ENCODE results near the gene CLP1.
"Not testable (repeated sequence)": the region's sequence is repeated elsewhere in the genome, so short reads cannot be mapped to it uniquely, and the experiment has no call there.

The CLP1 gene

DNA sequence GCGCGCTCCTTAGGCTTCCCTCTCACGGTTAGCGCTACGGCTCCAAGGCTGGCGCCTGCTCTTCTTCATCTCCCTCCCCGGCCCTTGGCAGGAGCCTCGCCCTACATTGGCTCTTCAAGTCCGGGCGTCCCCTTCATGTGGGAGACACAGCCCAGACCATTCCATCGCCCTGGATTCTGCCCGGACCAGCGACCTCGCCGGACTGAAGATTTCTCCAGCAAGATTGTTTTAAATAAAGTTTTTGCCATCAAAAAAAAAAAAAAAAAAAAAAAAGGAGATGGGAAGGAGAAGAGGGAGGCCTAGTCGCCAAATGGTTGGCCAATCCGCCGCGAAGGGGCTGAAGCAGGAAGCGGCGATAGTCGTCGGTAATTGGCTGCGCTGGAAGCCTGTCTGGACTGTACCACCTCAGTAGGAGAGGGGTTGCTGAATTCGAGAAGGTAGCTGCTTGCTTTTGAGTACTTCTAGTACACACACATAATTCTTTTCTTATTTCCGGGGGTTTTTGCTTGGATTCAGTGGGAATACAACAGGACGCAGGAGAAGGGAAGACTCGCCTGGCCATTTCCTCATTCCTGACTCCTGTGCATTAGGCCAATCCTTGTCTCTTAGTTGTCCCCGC is 9.7 kb downstream of the CLP1 start:
- DNase-seq (ENCODE audit: low read depth) = peak; percentile 100

DNA sequence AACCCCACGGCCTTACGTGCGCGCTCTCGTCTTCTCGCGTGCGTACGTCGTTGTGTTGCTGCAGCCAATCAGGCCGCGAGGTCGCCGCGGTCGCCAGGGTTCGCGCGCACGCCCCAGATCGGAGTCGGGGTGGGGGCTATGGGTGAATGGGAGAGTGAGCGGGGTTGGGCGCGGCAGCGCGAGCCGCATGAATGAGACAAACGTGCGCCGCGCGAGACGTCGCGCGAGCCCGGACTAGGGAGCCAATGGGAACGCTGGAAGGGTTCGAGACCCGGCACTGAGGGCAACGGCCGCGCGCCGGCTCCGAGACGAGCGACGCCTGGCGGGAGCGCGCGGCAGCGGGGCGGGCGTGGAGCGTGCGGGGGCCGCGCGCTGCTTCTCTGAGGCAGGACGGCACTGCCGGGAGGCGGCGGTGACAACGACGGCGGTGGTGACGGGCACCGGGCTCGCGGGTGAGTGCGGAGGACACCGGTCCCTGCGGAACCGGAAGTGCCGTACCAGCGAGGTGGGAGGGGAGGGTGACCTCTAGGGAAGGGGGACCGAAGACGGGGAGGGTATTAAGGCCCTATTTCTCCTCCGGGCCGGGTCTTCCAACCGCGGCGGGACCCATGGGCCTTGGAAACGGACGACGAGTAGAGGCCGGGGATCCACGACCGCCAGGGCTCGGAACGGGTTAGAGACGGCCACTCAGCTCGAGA is 10.3 kb downstream of the CLP1 start, which contains the start of gene ZDHHC5:
Gene ZDHHC5 (plus strand): TSS at position 379 of the 698 bp plus-strand sequence. CDS start 4,977 bp downstream, outside the sequence.
- peak; percentile 100 for DNase-seq (ENCODE audit: low read depth)

DNA sequence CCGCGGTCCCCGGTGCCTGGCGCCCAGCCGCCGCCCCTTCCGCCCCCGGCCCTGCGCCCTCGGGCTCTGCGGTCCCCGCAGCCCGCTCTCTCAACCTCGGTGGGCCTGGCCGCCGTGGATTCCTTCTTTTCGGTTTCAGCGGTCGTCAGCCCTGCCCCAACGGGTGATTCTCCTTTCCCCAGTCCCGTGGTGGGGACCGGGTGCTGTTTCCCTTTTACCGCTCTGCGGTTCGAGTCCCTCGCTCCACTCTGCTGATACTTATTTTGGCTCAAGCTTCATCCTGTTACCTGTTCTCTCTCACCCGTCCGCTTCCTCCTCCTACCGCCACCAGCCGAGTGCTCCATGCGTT is 10.8 kb downstream of the CLP1 start:
- DNase-seq (ENCODE audit: low read depth) = no peak

DNA sequence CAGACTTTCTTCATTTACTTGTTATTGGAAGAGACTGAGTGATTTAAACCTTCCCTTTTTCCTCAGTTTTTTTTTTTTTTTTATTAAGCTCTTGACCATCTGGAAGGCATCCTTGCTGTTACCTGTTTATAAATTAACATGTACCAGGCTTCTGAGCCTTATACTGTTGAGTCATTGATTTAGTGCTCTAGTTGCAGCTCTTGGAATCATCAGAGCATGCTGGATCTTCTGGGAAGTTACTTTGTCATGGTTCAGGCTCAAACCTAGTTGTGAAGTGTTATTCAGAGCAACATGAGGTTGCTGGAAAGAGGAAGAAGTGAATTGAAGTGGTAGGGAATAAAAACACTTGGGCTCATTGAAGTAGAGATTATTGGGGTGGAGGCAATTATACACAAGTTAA is 16.7 kb downstream of the CLP1 start:
- DNase-seq (ENCODE audit: low read depth) = no peak

DNA sequence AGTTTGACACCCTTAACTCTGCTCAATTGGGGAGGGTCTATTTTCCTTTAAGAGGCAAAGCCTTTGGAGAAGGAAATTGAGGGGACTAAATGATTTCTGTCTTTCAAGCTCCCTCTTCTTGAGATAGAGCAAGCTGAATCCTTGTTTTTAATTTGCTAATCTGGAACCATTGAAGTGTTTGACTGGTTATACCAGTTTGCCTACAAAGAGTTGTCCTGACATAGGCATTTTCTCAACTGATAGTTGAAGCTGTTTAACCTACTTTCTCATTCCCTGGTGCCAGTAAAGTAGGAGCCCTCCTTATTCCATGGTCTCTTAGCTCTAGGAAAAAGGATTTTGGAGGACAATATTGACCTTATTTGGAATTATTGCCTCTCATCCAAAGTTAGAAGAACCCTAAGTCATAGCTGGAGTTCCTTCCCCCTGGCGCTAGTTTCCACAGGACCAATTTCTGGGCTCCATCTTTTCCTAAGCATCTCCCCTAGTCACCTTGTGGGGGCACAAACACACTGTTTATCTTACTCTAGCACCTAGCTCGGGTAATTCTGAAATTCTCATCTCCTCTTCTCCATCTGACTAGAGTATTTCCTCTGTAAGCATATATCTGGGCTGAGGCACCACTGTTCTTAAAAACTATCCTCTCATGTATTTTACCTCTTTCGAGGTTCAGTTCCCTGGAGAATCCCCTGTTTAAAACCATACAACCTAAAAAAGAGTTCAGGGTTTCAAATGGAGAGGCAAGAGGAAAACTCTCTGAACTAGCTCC is 17.8 kb downstream of the CLP1 start:
- DNase-seq (ENCODE audit: low read depth) = no peak

DNA sequence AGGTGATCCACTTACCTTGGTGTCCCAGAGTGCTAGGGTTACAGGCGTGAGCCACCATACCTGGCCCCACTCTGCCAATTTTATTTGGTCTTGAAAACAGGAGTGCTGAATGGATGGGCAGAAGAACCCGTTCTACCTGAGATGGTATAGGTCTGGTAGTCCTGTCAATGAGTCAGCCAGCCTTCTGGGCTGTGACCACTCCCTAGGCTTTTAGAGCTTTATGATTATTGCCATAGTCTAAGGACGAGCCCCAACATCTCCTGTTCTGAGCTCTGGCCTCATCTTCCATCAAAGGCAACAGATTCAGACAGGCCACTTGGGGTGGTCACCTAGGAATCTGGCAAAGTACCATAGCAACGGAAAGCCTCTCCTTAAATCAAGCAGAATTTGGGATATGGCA is 21.8 kb downstream of the CLP1 start:
- DNase-seq (ENCODE audit: low read depth) = no peak

DNA sequence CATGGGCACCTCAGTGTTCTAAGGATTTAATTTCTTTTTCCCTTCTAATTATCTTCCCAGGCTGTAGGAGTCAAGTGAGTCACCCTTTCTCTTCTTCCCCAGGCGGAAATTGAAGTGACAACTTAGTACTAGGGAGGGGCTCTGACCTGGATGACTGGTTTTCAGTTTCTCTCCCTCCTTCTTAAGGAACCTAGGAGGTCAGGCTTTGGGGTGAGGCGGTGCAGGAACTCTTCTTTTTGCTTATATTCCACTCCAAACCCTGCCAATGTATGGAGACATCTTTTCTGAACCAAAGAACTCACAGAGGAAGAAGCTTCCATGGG is 23.0 kb downstream of the CLP1 start:
- DNase-seq (ENCODE audit: low read depth) = no peak

DNA sequence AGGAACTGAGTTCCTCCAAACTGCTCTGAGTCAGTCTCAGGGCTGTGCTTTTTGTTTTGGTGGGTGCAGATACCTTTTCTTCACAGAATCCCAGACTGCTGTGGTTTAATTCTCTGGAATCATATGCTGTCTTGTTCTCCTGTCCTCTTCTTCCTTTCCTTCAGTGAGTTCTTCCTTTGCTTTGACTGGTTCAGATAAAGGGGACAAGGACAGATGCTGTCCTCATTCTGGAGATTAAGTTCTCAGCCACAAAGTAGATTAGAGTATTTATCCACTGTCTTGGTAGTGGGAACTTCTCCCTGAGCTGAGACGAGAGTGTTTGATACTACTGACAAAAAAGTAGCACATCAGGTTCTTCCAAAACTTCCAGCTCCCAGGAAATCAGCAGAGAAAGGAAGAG is 23.6 kb downstream of the CLP1 start:
- DNase-seq (ENCODE audit: low read depth) = no peak

DNA sequence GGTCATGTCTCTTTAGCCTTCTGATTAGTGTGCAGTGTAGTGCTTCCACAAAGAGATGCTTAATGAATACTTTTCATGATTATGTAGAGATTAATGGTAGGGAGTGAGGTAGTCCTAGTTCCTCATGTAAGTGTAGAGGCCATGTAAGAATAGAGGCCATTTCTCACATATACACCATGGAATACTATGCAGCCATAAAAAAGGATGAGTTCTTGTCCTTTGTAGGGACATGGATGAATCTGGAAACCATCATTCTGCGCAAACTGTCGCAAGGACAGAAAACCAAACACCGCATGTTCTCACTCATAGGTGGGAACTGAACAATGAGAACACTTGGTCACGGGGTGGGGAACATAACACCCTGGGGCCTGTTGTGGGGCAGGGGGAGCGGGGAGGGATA is 32.9 kb downstream of the CLP1 start:
- not testable (repeated sequence) for DNase-seq (ENCODE audit: low read depth)

DNA sequence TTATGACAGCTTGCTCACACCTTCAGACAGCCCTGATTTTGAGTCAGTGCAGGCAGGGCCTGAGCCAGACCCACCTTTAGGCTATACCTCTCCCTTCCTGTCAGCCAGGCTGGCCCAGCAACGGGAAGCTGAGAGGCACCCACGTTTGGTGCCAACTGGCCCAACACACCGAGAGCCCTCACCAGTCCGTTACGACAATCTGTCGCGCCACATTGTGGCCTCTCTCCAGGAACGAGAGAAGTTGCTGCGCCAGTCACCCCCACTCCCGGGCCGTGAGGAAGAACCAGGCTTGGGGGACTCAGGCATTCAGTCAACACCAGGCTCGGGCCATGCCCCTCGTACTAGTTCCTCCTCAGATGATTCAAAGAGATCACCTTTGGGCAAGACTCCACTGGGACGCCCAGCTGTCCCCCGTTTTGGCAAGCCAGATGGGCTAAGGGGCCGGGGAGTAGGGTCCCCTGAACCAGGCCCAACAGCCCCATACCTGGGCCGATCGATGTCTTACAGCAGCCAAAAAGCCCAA is 41.3 kb downstream of the CLP1 start:
- DNase-seq (ENCODE audit: low read depth) = no peak

DNA sequence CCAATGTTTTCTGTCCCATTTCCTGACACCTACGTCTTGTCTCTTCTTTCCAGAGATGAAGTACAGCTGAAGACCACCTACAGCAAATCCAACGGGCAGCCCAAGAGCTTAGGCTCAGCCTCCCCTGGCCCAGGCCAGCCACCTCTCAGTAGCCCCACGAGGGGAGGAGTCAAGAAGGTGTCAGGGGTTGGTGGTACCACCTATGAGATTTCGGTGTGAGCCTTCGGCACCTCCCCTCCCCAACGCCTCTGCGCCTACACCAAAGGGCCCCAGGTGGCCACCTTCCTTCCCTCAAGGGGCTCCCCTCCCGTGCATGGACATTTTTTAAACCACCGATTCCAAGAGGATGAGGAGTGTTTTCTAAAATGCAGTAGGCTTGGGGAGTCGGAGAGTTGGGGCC is 42.3 kb downstream of the CLP1 start:
- DNase-seq (ENCODE audit: low read depth) = no peak

DNA sequence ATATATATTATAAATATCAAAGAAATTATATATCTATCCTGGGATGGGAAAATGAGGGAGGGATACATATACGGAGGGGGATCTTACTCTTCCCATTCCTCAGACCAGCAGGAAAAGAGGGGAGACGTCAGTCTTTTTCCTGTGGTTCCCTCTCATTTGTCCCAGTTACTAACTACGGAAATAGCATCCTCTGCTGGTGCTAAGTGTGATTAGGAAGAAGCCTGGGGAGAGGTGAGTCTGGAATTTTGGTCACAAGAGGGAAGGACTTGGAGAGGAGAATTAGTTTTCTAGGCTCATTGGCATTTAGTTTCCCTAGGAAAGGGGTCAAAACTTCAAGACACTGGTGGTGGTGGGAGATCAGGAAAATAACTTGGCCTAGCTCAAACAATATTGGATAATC is 42.9 kb downstream of the CLP1 start:
- DNase-seq (ENCODE audit: low read depth) = no peak

DNA sequence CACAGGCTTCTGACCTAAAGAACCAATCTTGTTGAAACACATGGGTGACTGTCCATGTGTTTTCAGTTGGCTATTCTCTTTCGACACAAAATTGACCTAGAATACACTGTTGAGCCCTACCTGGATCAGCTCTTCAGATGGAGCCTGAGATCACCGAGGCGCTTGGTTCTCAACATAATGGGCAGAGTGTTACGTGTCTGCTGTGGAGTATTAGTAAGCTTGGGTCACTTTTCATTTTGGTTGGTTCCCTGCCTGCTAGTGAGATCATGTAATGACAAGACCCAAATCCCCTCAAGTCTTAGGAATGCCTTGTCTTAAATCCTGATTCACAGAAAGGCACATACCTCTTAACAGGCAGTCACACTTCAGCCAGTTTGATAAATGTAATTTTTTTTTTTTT is 45.8 kb downstream of the CLP1 start:
- DNase-seq (ENCODE audit: low read depth) = no peak

DNA sequence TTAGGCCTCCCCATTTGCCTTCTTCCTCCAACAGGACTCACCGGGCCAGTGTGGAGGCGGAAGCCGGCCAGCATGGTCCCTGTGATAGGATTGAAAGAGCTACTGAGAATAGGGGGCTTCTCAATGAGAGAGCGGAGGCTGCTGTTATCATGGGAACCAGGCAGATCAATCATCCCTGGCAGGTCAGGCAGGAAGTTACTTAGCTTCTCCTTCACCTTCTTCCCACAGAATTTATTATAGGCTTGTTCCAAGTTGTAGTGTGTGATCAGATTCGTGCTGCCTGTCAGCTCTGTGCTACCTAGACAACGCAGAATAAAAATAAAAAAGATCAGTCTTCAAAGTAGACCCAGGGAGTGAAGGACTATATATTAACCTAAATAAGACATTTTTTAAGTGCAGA is 47.4 kb downstream of the CLP1 start:
- DNase-seq (ENCODE audit: low read depth) = no peak

DNA sequence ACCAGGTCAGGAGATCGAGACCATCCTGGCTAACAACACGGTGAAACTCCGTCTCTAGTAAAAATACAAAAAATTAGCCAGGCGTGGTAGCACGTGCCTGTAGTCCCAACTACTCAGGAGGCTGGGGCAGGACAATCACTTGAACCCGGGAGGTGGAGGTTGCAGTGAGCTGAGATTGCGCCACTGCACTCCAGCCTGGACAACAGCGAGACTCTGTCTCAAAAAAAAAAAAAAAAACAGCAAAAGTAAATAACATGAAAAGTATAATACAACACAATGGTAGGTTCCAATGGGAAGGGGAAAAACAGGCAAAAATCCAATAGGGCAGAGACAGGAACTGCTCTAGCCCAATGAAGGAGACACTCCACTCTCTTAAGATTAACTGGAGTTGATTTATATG is 47.9 kb downstream of the CLP1 start:
- DNase-seq (ENCODE audit: low read depth) = not testable (repeated sequence)

DNA sequence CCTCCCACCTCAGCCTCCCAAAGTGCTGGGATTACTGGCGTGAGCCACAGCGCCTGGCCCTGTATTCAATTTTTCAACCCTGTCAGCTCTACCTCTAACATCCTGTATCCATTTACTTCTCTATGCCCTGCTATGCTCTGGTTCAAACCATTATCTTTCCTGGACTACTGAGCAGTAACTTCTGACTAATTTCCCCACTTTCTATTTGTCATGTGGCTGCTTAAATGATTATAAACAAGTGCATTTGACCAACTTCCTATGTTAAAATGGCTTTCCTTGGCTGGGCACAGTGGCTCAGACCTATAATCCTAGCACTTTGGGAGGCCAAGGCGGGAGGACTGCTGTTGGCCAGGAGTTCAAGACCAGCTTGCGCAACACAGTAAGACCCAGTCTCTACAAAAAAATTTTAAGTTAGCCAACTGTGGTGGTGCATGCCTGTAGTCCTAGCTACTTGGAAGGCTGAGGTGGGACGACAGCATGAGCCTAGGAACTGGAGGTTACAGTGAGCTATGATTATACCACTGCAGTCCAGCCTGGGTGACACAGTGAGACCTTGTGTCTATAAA is 52.3 kb downstream of the CLP1 start:
- DNase-seq (ENCODE audit: low read depth) = no peak
